ENCODE measurements around the gene PLAU. TPM values are rescaled to one million over a fixed set of nuclear protein-coding genes. Genes with fewer than 3 reads are reported as not detected.
A peak's percentile ranks its signal among the peaks of the same experiment; 100 is the strongest.

Gene PLAU
- total RNA-seq, 2 experiments from 2014 or later = 0.16 TPM; not detected in 1

DNA sequence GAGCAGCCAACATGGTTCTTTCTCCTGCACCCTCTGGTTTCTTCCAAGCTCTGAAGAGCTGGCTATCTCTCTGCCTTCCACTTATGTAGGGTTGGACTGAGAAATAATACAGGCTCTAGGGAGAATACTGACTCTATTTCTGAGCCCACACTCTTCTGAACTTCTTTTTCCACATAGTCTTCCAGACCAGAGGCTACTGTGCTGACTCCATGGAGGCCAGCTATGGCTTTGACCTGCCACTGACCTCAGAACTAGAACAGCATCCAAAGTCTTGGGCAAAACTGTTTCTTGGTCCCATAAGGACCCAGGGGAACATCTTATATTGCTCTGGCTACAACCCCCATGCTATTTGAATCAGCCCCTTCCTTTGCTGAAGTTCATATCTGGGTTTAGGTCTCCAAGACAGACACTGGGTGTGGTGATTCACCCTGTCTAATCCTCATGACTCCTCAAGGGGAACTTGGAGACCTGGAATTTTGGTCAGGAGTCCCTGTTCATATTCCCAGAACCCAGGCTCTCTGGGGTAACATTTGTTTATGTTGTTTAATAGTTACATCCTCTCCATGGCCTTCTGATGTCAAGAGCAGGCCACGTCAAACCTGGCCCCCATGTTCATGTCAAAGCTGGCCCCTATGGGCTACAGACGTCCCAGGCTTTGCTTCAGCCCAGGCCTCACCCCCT, 12.1 kb upstream of the PLAU start:
- H3K27ac Mint-ChIP-seq = no peak overlapping the region
- H3K36me3 Mint-ChIP-seq (ENCODE audit: low read depth) = no peaks in the 10 kb centered on the region

DNA sequence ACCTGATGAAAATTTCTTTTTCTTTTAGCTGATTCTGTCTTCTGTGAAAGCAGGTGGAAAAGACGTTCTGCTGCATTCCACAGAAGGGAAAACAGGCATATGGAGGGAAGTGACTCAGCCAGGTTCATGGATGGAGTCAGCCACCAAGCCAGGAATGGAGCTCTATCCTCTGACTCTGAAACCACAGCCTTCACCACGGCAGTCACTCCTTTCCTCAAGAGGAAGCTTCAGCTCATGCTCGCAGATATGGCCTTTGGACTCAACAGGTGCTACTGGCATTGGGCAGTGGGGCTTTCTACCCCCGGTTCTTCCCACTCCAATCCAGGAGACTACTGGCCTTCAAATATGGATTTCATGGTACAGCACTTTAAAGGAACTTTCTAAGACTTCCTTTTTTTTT, 11.5 kb upstream of the PLAU start:
- DNase-seq (no peak), ATAC-seq (no peak)
- ChIA-PET CTCF (interaction anchor here (0.8 to 2.0 kb wide), 4 partner anchors 13 to 66 kb away, joined by 3 to 8 read pairs (median 4); no protein-coding TSS in a partner anchor), POLR2A (interaction anchor here (0.5 kb wide), 1 partner anchor 15 kb away, joined by 3 read pairs; no protein-coding TSS in a partner anchor)
- H3K27ac Mint-ChIP-seq = no peak overlapping the region
- no peak overlapping the region for H3K4me3 Mint-ChIP-seq
- peaks cover 3% of the 10 kb centered on the region for H3K4me1 Mint-ChIP-seq
- H3K36me3 Mint-ChIP-seq (ENCODE audit: low read depth) = no peaks in the 10 kb centered on the region
- intact Hi-C loops (cut with DNase I, micrococcal nuclease) = no loop called here
- H3K9me3 Mint-ChIP-seq (ENCODE audit: low read depth) = no peaks in the 10 kb centered on the region
- peaks cover 9% of the 10 kb centered on the region for H3K27me3 Mint-ChIP-seq

More for the DNA sequence above, 12.1 kb upstream of the PLAU start:
- ATAC-seq = no peak
- ChIA-PET POLR2A (interaction anchor here (0.5 kb wide), 1 partner anchor 14 kb away, joined by 3 read pairs; no protein-coding TSS in a partner anchor), CTCF (interaction anchor here (0.6 to 2.0 kb wide), 7 partner anchors 10 to 67 kb away, joined by 3 to 8 read pairs (median 3); no protein-coding TSS in a partner anchor)
- Mint-ChIP-seq H3K27me3 (peaks cover 9% of the 10 kb centered on the region), H3K4me1 (peaks cover 7% of the 10 kb centered on the region), H3K9me3 (ENCODE audit: low read depth) (no peaks in the 10 kb centered on the region), H3K4me3 (no peak overlapping the region)
- no peak for DNase-seq
- intact Hi-C loops (cut with DNase I, micrococcal nuclease) = no loop called here

DNA sequence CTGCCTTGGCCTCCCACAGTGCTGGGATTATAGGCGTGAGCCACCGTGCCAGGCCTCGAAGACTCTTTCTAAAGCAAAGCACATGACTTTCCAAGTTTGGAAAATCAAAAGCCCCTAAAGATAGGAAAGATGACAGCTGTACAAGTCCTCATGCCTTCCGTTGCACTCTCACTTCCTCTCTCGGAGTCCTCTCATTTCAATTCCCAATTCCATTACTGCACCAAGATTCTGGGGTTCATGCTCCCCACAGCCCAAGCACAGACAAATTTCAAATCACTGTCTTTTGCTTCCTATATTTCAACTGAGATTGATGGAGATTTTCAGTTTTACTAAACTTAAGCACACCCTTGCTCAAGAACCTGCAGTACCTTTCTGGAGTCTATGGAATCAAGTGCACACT, 10.9 kb upstream of the PLAU start:
- Mint-ChIP-seq H3K36me3 (ENCODE audit: low read depth) (no peaks in the 10 kb centered on the region), H3K27ac (no peak overlapping the region), H3K4me1 (no peaks in the 10 kb centered on the region), H3K9me3 (ENCODE audit: low read depth) (no peaks in the 10 kb centered on the region), H3K27me3 (peaks cover 9% of the 10 kb centered on the region), H3K4me3 (no peak overlapping the region)
- ChIA-PET CTCF (interaction anchor here (0.8 to 2.0 kb wide), 4 partner anchors 11 to 41 kb away, joined by 3 to 8 read pairs (median 3); no protein-coding TSS in a partner anchor), POLR2A (no interaction called here)
- DNase-seq (no peak), ATAC-seq (no peak)
- intact Hi-C loops (cut with DNase I, micrococcal nuclease) = no loop called here

DNA sequence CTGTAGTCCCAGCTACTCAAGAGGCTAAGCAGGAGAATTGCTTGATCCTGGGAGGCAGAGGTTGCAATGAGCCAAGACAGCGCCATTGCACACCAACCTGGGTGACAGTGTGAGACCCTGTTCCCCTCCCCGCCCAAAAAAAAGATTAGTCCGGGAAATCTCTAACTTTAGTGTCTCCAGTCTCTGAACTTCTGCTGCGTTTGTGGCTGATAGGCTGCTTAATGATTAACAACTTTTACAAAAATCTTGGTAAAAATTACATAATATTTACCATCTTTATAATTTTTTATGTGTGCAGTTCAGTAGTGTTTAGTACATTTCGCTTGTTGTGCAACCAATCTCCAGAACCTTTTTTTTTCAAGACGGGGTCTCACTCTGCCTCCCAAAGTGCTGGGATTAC, 9.7 kb upstream of the PLAU start:
- H3K4me3 Mint-ChIP-seq = no peak overlapping the region
- peaks cover 13% of the 10 kb centered on the region for H3K27me3 Mint-ChIP-seq
- H3K9me3 Mint-ChIP-seq (ENCODE audit: low read depth) = no peaks in the 10 kb centered on the region
- no peaks in the 10 kb centered on the region for H3K36me3 Mint-ChIP-seq (ENCODE audit: low read depth)
- H3K27ac Mint-ChIP-seq = no peak overlapping the region
- intact Hi-C loops (cut with DNase I, micrococcal nuclease) = no loop called here
- POLR2A ChIA-PET = no interaction called here
- no peaks in the 10 kb centered on the region for H3K4me1 Mint-ChIP-seq
- no peak for ATAC-seq
- no peak for DNase-seq
- CTCF ChIA-PET = interaction anchor here (0.9 to 1.8 kb wide), 2 partner anchors 15 to 39 kb away, joined by 3 to 14 read pairs; no protein-coding TSS in a partner anchor

DNA sequence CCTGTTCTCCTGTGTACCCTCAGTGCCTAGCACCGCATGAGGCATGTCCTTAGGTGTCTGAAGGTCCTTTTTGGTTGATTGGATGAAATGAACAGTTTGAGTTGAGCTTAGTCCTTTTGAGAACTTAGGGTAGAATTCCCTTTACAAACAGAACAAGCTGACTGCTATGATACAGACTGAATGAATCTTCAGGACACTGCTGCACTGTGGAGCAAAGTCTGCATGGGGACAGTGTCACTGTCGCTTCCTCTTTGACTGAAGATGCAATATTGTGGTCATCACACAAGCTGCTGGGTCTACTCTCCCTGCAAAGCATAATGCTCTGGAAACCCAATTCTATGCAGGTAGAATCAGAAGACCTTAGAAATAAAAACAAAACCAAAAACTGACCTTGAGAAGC, 8.6 kb upstream of the PLAU start:
- H3K36me3 Mint-ChIP-seq (ENCODE audit: low read depth) = no peaks in the 10 kb centered on the region
- ChIA-PET POLR2A (no interaction called here), CTCF (interaction anchor here (0.6 to 1.8 kb wide), 6 partner anchors 9 to 194 kb away, joined by 3 to 14 read pairs (median 4); no protein-coding TSS in a partner anchor)
- intact Hi-C loops (cut with DNase I, micrococcal nuclease) = no loop called here
- no peaks in the 10 kb centered on the region for H3K9me3 Mint-ChIP-seq (ENCODE audit: low read depth)
- DNase-seq (no peak), ATAC-seq (no peak)
- H3K27ac Mint-ChIP-seq = no peak overlapping the region
- H3K4me1 Mint-ChIP-seq = no peaks in the 10 kb centered on the region
- peaks cover 19% of the 10 kb centered on the region for H3K27me3 Mint-ChIP-seq
- H3K4me3 Mint-ChIP-seq = no peak overlapping the region

DNA sequence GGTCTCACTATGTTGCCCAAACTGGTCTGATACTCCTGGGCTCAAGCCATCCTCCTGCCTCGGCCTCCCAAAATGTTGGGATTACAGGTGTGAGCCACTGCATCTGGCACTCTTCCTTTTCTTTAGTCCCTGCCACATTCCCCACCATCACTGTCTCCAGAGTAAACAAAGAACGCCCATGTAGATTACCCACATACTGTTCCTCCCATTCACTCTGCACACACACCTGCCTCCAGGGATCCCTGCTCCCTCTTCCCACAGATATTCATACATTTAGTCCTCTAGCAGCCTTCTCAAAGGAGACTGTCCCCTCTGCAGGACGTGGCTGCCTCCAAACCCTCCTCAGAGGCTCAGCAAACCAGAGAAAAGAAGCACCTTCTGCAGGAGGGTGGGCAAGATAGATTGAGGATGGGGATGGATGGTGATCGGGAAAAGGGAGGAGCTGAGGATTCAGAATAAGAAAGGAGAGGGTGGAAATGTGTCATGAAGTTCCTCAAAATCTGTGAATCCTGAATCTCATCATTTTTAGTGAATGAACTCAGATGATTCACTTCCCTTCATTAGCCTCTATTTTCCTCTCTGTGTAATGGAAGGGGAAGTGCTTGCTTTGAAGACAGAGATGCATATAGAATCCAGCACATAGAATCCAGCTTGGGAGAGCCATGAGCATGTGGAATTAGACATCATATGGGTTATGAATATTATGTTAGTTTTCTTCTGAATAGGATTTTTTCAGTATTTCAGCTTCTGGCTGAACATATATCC, 5.5 kb upstream of the PLAU start:
- intact Hi-C loops (cut with DNase I, micrococcal nuclease) = no loop called here
- ATAC-seq = no peak
- no peak for DNase-seq
- ChIA-PET CTCF (interaction anchor here (0.5 to 1.6 kb wide), 3 partner anchors 16 to 35 kb away, joined by 3 to 9 read pairs (median 4); no protein-coding TSS in a partner anchor), POLR2A (no interaction called here)
- Mint-ChIP-seq H3K4me1 (peaks cover 27% of the 10 kb centered on the region), H3K9me3 (ENCODE audit: low read depth) (no peaks in the 10 kb centered on the region), H3K36me3 (ENCODE audit: low read depth) (no peaks in the 10 kb centered on the region), H3K27me3 (peaks cover 25% of the 10 kb centered on the region), H3K27ac (no peak overlapping the region), H3K4me3 (no peak overlapping the region)

DNA sequence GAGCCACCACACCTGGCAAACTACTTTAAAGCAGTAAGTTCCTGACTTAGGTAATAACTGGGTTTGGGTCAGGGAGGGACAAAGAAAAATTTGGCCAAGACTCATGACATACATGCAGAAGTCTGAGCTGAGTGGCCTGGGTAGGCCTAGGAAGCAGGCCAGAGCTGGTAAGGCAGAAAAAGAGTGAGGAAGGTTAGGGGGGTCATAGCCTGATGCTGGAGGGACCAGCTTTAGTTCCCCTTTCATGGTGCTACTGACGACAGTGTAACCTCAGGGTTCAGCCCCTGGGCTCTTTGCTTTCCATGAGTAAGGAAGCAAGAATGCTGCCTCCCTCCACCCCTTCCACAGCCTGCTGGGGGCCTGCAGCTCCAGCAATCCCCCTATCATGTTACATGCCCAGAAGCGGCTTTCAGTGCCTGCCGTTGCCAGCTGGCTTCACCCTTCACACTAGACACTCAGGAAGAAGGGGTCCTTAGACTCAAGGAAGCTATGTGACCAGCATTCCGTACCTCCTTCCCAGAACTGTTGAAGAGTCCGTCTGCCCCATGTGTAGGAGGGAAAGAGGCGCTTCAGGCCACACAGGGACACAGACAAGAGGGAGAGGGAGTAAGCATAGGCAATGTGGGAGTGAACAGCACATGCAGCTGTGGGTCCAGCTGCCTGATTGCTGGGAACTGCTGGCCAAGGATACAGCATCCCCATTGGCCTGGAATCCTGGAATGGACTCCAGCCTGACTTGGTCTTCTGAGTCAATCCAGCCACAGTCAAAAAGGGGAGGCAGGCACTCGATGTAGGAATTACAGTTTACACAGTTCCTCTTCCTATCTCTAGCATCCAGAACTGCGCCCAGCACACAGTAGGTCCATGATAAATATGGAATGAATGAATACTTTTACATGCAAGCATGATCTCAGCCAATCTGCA, 4.1 kb upstream of the PLAU start:
- Mint-ChIP-seq H3K4me1 (peaks cover 36% of the 10 kb centered on the region), H3K27me3 (peaks cover 33% of the 10 kb centered on the region), H3K27ac (no peak overlapping the region), H3K36me3 (ENCODE audit: low read depth) (no peaks in the 10 kb centered on the region), H3K9me3 (ENCODE audit: low read depth) (no peaks in the 10 kb centered on the region), H3K4me3 (no peak overlapping the region)
- intact Hi-C loops (cut with DNase I, micrococcal nuclease) = no loop called here
- ATAC-seq (no peak), DNase-seq (no peak)
- ChIA-PET CTCF (interaction anchor here (0.6 to 1.6 kb wide), 4 partner anchors 15 to 174 kb away, joined by 3 to 9 read pairs (median 4); no protein-coding TSS in a partner anchor), POLR2A (interaction anchor here (0.7 kb wide), 1 partner anchor 17 kb away, joined by 5 read pairs; no protein-coding TSS in a partner anchor)

DNA sequence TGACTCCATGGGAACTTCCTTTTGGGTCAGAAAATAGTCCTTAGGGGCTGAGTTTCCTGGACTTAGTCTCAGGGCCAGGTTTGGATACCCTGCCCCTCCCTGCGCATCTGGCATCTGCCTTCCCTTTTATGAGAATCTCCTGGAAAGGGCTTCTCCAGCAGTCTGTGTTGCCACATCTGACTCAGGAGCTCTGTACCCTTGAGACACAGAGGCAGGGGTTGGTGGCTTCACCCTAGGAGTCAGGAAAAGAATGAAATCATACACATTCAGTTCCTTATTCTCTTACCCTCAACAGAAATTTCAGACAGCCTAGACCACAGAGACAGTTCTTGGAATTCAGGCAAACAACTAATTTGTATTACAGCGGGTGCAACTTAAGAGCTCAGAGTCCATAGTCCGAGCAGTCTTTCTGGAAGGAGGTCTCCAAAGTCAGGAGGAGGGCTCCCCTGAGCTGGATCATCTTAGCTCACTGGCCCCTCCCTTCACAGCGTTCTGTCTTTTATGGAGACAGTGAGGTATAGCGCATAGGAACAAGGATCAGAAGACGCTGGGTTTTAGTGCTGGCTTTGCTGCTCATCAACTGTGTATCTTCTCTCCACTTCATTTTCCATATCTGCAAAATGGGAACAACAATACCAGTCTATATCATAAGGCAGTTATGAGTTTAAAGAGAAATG, 3.0 kb upstream of the PLAU start:
- ATAC-seq (no peak), DNase-seq (no peak)
- intact Hi-C loops (cut with DNase I, micrococcal nuclease) = loop anchor here in 1 of 2 experiments (1.0 kb wide), 1 partner anchor 32 kb away; no protein-coding TSS in a partner anchor
- peaks cover 36% of the 10 kb centered on the region for H3K4me1 Mint-ChIP-seq
- H3K9me3 Mint-ChIP-seq (ENCODE audit: low read depth) = no peaks in the 10 kb centered on the region
- peaks cover 40% of the 10 kb centered on the region for H3K27me3 Mint-ChIP-seq
- peaks cover 1% of the 10 kb centered on the region for H3K36me3 Mint-ChIP-seq (ENCODE audit: low read depth)
- POLR2A ChIA-PET = no interaction called here
- H3K27ac Mint-ChIP-seq = no peak overlapping the region
- CTCF ChIA-PET = interaction anchor here (0.8 to 1.7 kb wide), 2 partner anchors 22 to 28 kb away, joined by 3 to 8 read pairs; no protein-coding TSS in a partner anchor
- H3K4me3 Mint-ChIP-seq = no peak overlapping the region

DNA sequence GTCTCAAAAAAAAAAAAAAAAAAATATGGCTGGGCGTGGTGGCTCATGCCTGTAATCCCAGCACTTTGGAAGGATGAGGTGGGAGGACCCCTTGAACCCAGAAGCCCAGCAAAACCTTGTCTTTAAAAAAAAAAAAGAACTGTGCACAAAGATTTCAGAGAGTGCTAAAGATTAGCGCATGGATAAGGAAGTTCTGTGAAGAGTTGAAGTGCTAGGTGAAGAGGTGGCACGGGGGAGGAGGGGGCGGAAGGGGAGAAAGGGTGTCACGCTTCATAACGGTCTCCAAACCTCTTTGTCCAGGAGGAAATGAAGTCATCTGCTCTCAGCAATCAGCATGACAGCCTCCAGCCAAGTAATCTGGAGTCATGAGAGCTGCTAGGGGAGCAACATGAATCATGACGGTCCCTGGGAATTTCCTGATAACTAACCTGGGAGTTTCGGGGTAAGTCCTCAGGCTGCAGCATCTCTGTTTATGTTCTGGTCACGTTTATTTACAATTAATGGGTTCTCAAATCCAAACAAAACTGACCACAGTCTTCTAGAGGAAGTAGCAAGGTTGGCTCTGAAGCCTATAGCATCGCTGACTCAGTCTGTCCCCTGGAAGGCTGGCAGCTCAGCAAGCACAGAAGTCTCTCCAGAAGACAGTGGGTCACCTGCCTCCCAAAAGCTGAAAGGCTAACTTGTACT, 1.9 kb upstream of the PLAU start:
- no peaks in the 10 kb centered on the region for H3K9me3 Mint-ChIP-seq (ENCODE audit: low read depth)
- ATAC-seq (peak; percentile 76), DNase-seq (peak; percentile 72)
- peak overlapping the region; percentile 6 for H3K27ac Mint-ChIP-seq
- ChIA-PET CTCF (interaction anchor here (1.3 to 1.7 kb wide), 2 partner anchors 29 to 48 kb away, joined by 7 to 8 read pairs; no protein-coding TSS in a partner anchor), POLR2A (no interaction called here)
- H3K4me3 Mint-ChIP-seq = peak overlapping the region; percentile 44
- peaks cover 1% of the 10 kb centered on the region for H3K36me3 Mint-ChIP-seq (ENCODE audit: low read depth)
- peaks cover 46% of the 10 kb centered on the region for H3K27me3 Mint-ChIP-seq
- H3K4me1 Mint-ChIP-seq = peaks cover 36% of the 10 kb centered on the region
- intact Hi-C loops (cut with DNase I, micrococcal nuclease) = loop anchor here (1.0 kb wide), 2 partner anchors 23 to 31 kb away; no protein-coding TSS in a partner anchor

All from activated CD4-positive, alpha-beta T cell treated with anti-CD3 and anti-CD28 coated beads for 36 hours (primary cell).